HUDEP-2 (cell line): Measurements from ENCODE around the gene TRMT10C.

Experiments
- DNase-seq, 76 experiments: peaks; one replicate each; lab custom pipeline; 2025; ENCODE audit not compliant: unreplicated experiment in 76 of 76; lab: John Stamatoyannopoulos, UW

TRMT10C gene

DNA sequence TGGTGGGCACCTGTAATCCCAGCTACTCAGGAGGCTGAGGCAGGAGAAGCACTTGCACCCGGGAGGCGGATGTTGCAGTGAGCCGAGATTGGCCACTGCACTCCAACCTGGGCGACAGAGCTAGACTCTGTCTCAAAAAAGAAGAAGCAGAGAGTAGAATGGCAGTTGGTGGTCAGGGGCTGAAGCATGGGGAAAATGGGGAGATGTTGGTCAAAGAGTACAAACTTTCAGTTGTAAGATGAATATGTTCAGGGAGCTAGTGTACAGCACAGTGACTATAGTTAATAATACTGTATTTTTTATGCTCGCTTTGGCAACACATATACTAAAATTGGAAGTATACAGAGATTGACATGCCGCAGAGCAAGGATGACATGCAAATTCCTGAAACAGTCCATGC lies 53.9 kb downstream of the TRMT10C start:
- DNase-seq: no peak
